GM12878 (cell line): Measurements from ENCODE around the gene AGPAT2. TPM values are rescaled to one million over a fixed set of nuclear protein-coding genes. Genes with fewer than 3 reads are reported as not detected.

Source experiments
- ATAC-seq: fragments of 200-7000 bp; cut with Tn5 transposase; 3 replicates; pipeline ENCODE4 v1.9.1; 2020; ENCODE audit warnings: mild to moderate bottlenecking, moderate library complexity
- BruUV-seq: library from RNA; stranded (reverse); fragments of 400-500 nt; replicated peaks from 2 replicates; lab custom pipeline; 2021; lab: Mats Ljungman, UMichigan
- CTCF ChIA-PET: fragments of 300-600 bp; sonication (Branson Sonifier 250); formaldehyde crosslinking; extraction: SDS; loops from one replicate; lab custom pipeline; 2021; ENCODE audit warnings: inconsistent platforms; lab: Yijun Ruan, JAX
- POLR2A ChIA-PET: fragments of 350-600 bp; formaldehyde crosslinking; extraction: SDS; loops from one replicate; lab custom pipeline; 2021; ENCODE audit warnings: inconsistent platforms; lab: Charles Lee
- RAD21 ChIA-PET: fragments of 300-600 bp; sonication (Branson Sonifier 250); formaldehyde crosslinking; loops from one replicate; lab custom pipeline; 2023; ENCODE audit warnings: antibody characterized with exemption; ENCODE audit not compliant: unreplicated experiment; lab: Charles Lee
- SMC1A ChIA-PET: fragments of 300-600 bp; sonication (Branson Sonifier 250); formaldehyde crosslinking; loops from one replicate; lab custom pipeline; 2023; ENCODE audit not compliant: unreplicated experiment, uncharacterized antibody; lab: Charles Lee
- DNase-seq: peaks from one replicate; pipeline ENCODE4 v3.0.0-alpha.2; 2011; ENCODE audit warnings: low read depth, low spot score
- FAIRE-seq: peaks from 3 replicates; lab custom pipeline; 2011; peaks lifted over from hg19 to GRCh38; lab: Jason Lieb, UNC
- H2AFZ ChIP-seq: 2 replicates; pipeline ENCODE4 v1.6.0; 2011; ENCODE audit warnings: low read depth, low read length, control low read depth; ENCODE audit not compliant: control insufficient read depth
- H3K27ac ChIP-seq: 2 replicates; pipeline ENCODE4 v1.5.1; 2011; ENCODE audit warnings: control low read depth; ENCODE audit not compliant: control insufficient read depth, insufficient read depth
- H3K27me3 ChIP-seq, 2 experiments: replicated peaks in 1 of 2; 2 replicates each; pipeline versions ENCODE4 v1.6.0 to v1.6.1; 2011; ENCODE audit warnings: low read length in 1 of 2; ENCODE audit not compliant: control insufficient read depth in 2 of 2, insufficient read depth in 2 of 2
- H3K36me3 ChIP-seq, 2 experiments: 2 replicates each; pipeline ENCODE4 v1.5.1; 2011; ENCODE audit warnings: low read length in 1 of 2; ENCODE audit not compliant: control insufficient read depth in 2 of 2, insufficient read depth in 2 of 2
- H3K4me1 ChIP-seq: 2 replicates; pipeline ENCODE4 v1.6.1; 2011; ENCODE audit warnings: mild to moderate bottlenecking, low read length, moderate library complexity, mixed read lengths; ENCODE audit not compliant: control insufficient read depth, insufficient read depth
- H3K4me2 ChIP-seq: 2 replicates; pipeline ENCODE4 v1.6.0; 2011; ENCODE audit warnings: control low read depth; ENCODE audit not compliant: control insufficient read depth, insufficient read depth
- H3K4me3 ChIP-seq: fragments of 200-600 bp; sonication (generic); 2 replicates; pipeline ENCODE4 v1.5.1; 2016
- H3K79me2 ChIP-seq: 2 replicates; pipeline ENCODE4 v1.6.0; 2011; ENCODE audit warnings: low read length; ENCODE audit not compliant: control insufficient read depth, insufficient read depth
- H3K9ac ChIP-seq: 2 replicates; pipeline ENCODE4 v1.8.0; 2011; ENCODE audit warnings: low read length, control low read depth, mixed read lengths; ENCODE audit not compliant: control insufficient read depth, insufficient read depth
- H3K9me3 ChIP-seq: replicated peaks from 3 replicates; pipeline ENCODE4 v1.5.1; 2011; ENCODE audit warnings: mild to moderate bottlenecking, low read length; ENCODE audit not compliant: control insufficient read depth, insufficient read depth
- H4K20me1 ChIP-seq: 2 replicates; pipeline ENCODE4 v1.6.0; 2011; ENCODE audit not compliant: control insufficient read depth, insufficient read depth
- CBX3 ChIP-seq: fragments of 200-600 bp; sonication (generic); IDR thresholded peaks from 2 replicates; pipeline ENCODE4 v1.6.1; 2016; ENCODE audit warnings: low read depth, borderline replicate concordance
- ETV6 ChIP-seq, 2 experiments: fragments of 450-650 bp in 1 of 2; IDR thresholded peaks in 1 of 2; conservative IDR thresholded peaks in 1 of 2; 2 replicates each; pipeline ENCODE4 v1.6.1; 2014; ENCODE audit warnings: antibody characterized with exemption in 1 of 2, borderline replicate concordance in 1 of 2, low read depth in 1 of 2, mild to moderate bottlenecking in 1 of 2, moderate library complexity in 1 of 2
- HDGF ChIP-seq: fragments of 450-650 bp; IDR thresholded peaks from 2 replicates; pipeline ENCODE4 v1.6.1; 2016; ENCODE audit warnings: antibody characterized with exemption
- KAT2A ChIP-seq: conservative IDR thresholded peaks from 2 replicates; pipeline ENCODE4 v1.6.1; 2011; ENCODE audit warnings: low read depth, low read length; ENCODE audit not compliant: control insufficient read depth
- MXI1 ChIP-seq: fragments of 150-350 bp; IDR thresholded peaks from 2 replicates; pipeline ENCODE4 v1.6.1; 2011; ENCODE audit warnings: low read depth, mild to moderate bottlenecking, inconsistent platforms, low read length, improper control_type of control experiment
- NBN ChIP-seq: fragments of 450-650 bp; IDR thresholded peaks from 2 replicates; pipeline ENCODE4 v1.6.1; 2016
- RB1 ChIP-seq: fragments of 450-650 bp; formaldehyde crosslinking; IDR thresholded peaks from 2 replicates; pipeline ENCODE4 v1.6.1; 2017; ENCODE audit warnings: mild to moderate bottlenecking, borderline replicate concordance
- RBBP5 ChIP-seq: fragments of 200-600 bp; sonication (generic); conservative IDR thresholded peaks from 2 replicates; pipeline ENCODE4 v1.6.1; 2016
- WGBS: methylation state at CpG from one replicate; pipeline ENCODE4 v1.1.6; 2016; ENCODE audit warnings: low lambda C conversion rate; ENCODE audit not compliant: insufficient replicate concordance, insufficient coverage; ENCODE audit errors: missing lambda C conversion rate; 5-methylcytosine and 5-hydroxymethylcytosine counted together
- in situ Hi-C: fragments of 300-500 bp; cut with MboI; formaldehyde crosslinking; loops from 9 replicates; pipeline ENCODE4 v1.14.3; 2018; ENCODE audit warnings: mixed read lengths
- intact Hi-C: fragments of 100-400 bp; cut with micrococcal nuclease; formaldehyde crosslinking; loops from one replicate; pipeline ENCODE4 v1.14.2; 2022; ENCODE audit not compliant: unreplicated experiment
- polyA plus RNA-seq, 11 experiments: library from polyadenylated mRNA; depleted of rRNA in 4 of 11; unstranded in 6 of 11; stranded (reverse) in 5 of 11; fragments of >200 nt; fragmentation: Nextera tagmentation in 4 of 11; fragmentation: Illumina TruSeq in 1 of 11; extraction: Ambion mirVana in 4 of 11; extraction: Trizol in 1 of 11; gene quantifications; 1 replicate in 1 of 11; 2 replicates in 10 of 11; pipeline versions ENCODE4 v1.2.1 to v1.2.3, GENCODE V29; 2011 to 2016; ENCODE audit warnings: inconsistent platforms in 2 of 11, missing spikeins in 2 of 11, low read depth in 1 of 11
- total RNA-seq, 4 experiments: library from RNA; depleted of rRNA in 3 of 4; stranded (reverse); fragments of >200 nt in 3 of 4; fragmentation: Illumina TruSeq in 1 of 4; extraction: Trizol in 1 of 4; gene quantifications; 2 replicates each; pipeline versions ENCODE4 v1.2.1 to v1.2.3, GENCODE V29; 2013 to 2021
- TF ChIP-seq, protein P1 (sequence below): fragments of 450-650 bp; IDR thresholded peaks from 2 replicates; pipeline ENCODE4 v1.6.1; 2017; ENCODE audit warnings: mild to moderate bottlenecking, moderate library complexity

The AGPAT2 gene
- total and polyA plus RNA-seq, 10 of the 15 experiments (the other 5 are each of a cell fraction or from before 2014, with no cell fraction given) = 0.10 to 28.5 (median 18.2) TPM

DNA sequence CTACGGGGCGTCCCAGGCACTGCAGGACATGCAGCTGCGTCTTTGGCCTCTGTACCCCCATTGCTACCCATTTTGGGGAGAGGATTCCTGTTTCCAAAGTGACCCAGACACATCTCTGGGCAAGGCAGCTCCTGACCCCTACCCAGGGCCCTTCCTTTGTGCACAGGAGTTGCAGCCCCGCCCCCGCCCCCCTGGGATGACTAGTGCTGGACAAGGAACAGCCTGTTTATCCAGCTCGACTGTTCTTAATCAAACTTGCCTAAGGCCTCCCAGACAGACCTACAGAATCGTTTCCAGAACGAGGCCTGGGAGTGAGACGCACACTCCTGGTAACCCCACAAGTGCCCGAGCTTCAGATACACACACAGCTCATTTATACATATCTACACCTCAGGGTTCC lies 38.4 kb upstream of the AGPAT2 start:
- CTCF ChIA-PET = interaction anchor here (0.6 kb wide), 1 partner anchor 39 kb away, joined by 3 read pairs; no protein-coding TSS in a partner anchor
- DNase-seq (no peak), FAIRE-seq (no peak), ATAC-seq (no peak)
- SMC1A ChIA-PET = no interaction called here
- no TSS peak for BruUV-seq
- POLR2A ChIA-PET = no interaction called here
- Histone ChIP-seq H3K4me1 (peaks cover 13% of the 10 kb centered on the region), H2AFZ (no peak overlapping the region), H3K79me2 (peaks cover 45% of the 10 kb centered on the region), H3K27me3 (no peaks in the 10 kb centered on the region), H3K4me3 (peak overlapping the region; percentile 69), H3K36me3 (peaks cover 18 to 28% of the 10 kb centered on the region in 2 experiments), H3K4me2 (peak overlapping the region; percentile 93), H3K27ac (no peak overlapping the region), H4K20me1 (peaks cover 9% of the 10 kb centered on the region), H3K9me3 (no peaks in the 10 kb centered on the region), H3K9ac (peak overlapping the region; percentile 79)
- intact Hi-C loops = no loop called here
- WGBS = 81% methylated on average over 10 of the region's 10 CpGs
- in situ Hi-C loops = no loop called here
- RAD21 ChIA-PET = interaction anchor here (1.5 kb wide), 1 partner anchor 16 kb away, joined by 5 read pairs; no protein-coding TSS in a partner anchor
- TF ChIP-seq HDGF (no peak), NBN (no peak), RBBP5 (no peak), KAT2A (no peak), CBX3 (no peak), ETV6 (conservative IDR thresholded peaks at IDR 0.05 in 1 of 2, IDR thresholded peaks at IDR 0.05 in 1 of 2; ENCODE audit: borderline replicate concordance in 1 of 2, low read depth in 1 of 2) (no peak), RB1 (no peak), MXI1 (no peak)
- TF ChIP-seq, protein P1, sequence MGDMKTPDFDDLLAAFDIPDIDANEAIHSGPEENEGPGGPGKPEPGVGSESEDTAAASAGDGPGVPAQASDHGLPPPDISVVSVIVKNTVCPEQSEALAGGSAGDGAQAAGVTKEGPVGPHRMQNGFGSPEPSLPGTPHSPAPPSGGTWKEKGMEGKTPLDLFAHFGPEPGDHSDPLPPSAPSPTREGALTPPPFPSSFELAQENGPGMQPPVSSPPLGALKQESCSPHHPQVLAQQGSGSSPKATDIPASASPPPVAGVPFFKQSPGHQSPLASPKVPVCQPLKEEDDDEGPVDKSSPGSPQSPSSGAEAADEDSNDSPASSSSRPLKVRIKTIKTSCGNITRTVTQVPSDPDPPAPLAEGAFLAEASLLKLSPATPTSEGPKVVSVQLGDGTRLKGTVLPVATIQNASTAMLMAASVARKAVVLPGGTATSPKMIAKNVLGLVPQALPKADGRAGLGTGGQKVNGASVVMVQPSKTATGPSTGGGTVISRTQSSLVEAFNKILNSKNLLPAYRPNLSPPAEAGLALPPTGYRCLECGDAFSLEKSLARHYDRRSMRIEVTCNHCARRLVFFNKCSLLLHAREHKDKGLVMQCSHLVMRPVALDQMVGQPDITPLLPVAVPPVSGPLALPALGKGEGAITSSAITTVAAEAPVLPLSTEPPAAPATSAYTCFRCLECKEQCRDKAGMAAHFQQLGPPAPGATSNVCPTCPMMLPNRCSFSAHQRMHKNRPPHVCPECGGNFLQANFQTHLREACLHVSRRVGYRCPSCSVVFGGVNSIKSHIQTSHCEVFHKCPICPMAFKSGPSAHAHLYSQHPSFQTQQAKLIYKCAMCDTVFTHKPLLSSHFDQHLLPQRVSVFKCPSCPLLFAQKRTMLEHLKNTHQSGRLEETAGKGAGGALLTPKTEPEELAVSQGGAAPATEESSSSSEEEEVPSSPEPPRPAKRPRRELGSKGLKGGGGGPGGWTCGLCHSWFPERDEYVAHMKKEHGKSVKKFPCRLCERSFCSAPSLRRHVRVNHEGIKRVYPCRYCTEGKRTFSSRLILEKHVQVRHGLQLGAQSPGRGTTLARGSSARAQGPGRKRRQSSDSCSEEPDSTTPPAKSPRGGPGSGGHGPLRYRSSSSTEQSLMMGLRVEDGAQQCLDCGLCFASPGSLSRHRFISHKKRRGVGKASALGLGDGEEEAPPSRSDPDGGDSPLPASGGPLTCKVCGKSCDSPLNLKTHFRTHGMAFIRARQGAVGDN = no peak
- TF ChIP-seq, all 136 proteins: peak for 0
